ENCODE results near the gene SORBS2.

GRCh38 chr4:185833055-185833598 is 21.1 kb upstream of the SORBS2 start:
- TF ChIP-seq CTCF (IDR thresholded peaks at IDR 0.05), result no peak
- TF ChIP-seq TCF7L2 (IDR thresholded peaks at IDR 0.05; ENCODE audit: low read depth, low read length), result no peak
- TF ChIP-seq POLR2AphosphoS5 (IDR thresholded peaks at IDR 0.05; ENCODE audit: low read depth, low read length), result no peak
- TF ChIP-seq REST (IDR thresholded peaks at IDR 0.05; ENCODE audit: insufficient read depth in 1 of 2, low read depth in 2 of 2, low read length in 1 of 2), result no peak
